GM19372 (cell line): ENCODE results near the gene TMEM42.

Experiments
- ATAC-seq: cut with Tn5 transposase; IDR thresholded peaks from one replicate; pipeline ENCODE4 v1.9.1; 2021; ENCODE audit warnings: mild to moderate bottlenecking, low read depth, moderate library complexity; ENCODE audit not compliant: unreplicated experiment

Gene TMEM42

DNA sequence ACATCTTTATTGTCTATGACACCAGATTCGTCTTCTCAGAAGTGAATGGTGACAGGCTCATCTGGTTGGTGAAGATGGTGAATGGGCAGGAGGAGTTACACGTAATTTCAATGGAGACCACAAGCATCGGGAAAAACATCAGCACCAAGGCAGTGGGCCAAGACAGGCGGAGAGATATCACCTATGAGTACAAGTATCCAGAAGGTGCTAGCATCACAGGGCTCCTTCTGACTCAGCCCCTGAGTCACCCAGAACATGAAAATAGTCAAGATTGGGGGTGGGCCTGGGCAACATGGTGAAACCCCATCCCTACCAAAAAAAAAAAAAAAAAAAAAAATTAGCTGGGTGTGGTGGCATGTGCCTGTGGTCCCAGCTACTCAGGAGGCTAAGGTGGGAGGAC is 45.3 kb downstream of the TMEM42 start:
- no peak for ATAC-seq

DNA sequence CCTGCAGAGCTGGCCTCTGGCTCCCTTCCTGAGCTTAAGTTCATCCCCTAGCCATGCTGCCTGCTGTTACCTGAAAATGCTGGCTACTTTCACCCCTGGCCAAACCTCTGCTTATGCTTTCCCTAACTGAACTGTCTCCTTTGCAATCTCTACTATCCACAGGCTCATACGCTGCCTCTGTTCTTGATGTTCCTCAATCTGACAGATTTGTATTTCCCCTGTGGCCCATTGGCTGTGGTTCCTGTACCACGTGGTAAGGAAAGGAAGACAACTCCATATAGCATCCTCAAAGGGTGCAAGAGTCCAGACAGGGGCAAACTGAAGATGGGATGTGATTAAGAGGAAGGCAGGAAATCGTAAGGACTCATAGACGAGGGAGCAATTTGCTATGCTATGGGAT is 45.9 kb downstream of the TMEM42 start:
- ATAC-seq = no peak

DNA sequence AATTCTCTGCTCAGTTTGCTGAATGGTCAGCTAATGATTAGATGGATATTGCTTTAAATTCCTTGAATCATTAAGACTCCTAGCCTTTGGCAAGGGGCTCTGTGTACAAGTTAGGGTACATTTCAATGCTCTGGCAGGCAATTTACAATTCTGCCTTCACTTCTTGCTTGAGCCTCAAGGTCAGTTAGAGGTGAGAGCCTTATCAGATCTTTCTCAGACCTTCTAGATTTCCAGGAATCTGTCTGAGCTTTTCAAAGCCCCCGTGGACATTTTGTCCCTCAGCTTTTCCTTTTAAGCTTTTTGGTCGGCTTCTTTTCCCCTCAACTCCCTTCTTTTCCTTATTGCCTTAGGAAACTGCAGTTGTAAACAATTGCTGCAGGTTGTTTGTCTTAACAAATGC is 47.4 kb downstream of the TMEM42 start:
- ATAC-seq = no peak

DNA sequence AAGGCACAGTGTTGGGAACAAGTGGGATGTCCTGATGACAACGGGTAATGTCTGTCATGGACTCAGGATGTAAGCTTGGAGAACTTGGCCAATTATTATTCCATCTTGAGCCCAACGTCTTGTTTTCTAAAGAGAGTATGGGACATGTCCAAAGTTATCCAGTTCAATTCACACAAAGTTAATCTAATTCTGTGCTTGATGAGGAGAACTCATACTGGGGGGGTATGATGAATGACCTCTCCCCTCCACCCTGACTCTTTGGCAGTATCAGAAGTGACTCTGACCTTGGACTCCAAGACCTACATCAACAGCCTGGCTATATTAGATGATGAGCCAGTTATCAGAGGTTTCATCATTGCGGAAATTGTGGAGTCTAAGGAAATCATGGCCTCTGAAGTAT is 49.0 kb downstream of the TMEM42 start:
- no peak for ATAC-seq

DNA sequence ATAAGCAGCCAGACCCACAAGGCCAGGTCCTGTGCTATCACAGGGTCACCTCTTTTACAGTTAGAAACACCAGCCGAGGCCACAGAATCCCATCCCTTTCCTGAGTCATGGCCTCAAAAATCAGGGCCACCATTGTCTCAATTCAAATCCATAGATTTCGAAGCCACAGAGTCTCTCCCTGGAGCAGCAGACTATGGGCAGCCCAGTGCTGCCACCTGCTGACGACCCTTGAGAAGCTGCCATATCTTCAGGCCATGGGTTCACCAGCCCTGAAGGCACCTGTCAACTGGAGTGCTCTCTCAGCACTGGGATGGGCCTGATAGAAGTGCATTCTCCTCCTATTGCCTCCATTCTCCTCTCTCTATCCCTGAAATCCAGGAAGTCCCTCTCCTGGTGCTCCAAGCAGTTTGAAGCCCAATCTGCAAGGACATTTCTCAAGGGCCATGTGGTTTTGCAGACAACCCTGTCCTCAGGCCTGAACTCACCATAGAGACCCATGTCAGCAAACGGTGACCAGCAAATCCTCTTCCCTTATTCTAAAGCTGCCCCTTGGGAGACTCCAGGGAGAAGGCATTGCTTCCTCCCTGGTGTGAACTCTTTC is 52.3 kb downstream of the TMEM42 start:
- ATAC-seq = no peak

DNA sequence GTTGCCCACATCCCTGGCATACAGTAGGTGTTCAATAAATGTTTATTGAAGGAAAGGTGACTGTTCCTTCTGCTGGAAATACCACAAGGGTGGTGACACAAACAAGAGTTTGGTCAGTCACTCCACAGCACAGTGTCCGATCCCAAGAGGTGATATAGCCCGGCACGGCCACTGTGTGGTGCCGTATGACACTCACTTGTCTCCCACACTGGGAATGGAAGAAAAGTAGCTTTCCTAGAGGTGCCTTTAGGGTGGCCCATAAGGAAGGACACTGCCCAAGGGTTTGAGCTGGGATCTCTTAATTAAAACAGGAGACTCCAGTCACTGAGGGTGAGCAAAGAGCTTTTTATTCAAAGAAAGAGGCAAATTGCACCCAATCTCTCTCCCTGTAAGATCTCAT is 53.2 kb downstream of the TMEM42 start:
- ATAC-seq = no peak
